ENCODE data around the gene HELT. TPM values are rescaled to one million over a fixed set of nuclear protein-coding genes. Genes with fewer than 3 reads are reported as not detected.

The HELT gene
- total and polyA plus RNA-seq, 2 donors (not counting 3 experiments of a cell fraction or from before 2014, with no cell fraction given), result not detected

DNA sequence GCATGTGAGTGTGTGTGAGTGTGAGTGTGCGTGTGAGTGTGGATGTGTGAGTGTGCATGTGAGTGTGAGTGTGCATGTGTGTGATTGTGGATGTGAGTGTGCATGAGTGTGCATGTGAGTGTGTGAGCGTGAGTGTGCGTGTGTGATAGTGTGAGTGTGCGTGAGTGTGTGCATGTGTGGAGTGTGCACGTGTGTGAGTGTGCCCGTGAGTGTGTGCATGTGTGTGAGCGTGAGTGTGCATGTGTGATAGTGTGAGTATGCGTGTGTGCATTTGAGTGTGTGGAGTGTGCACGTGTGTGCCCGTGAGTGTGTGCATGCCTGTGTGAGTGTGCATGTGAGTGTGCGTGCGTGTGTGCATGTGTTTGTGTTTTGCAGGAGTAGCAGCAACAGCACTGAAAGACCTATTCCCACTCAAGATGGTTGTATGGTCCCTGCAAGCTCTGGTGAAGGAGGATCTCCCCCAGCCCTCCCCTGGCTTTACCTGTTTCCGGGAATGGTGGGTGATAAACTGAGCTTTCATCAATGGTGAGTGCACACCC, 30.7 kb upstream of the HELT start:
- Histone ChIP-seq H3K4me1 (ENCODE audit: control insufficient read depth, extremely low read depth, insufficient read depth, low read length) (no peaks in the 10 kb centered on the region), H3K79me2 (ENCODE audit: control insufficient read depth, insufficient read depth, low read length) (no peaks in the 10 kb centered on the region), H4K20me1 (replicated peaks; ENCODE audit: control insufficient read depth, extremely low read depth, insufficient read depth, low read length) (no peaks in the 10 kb centered on the region), H3K9me3 (replicated peaks; ENCODE audit: control insufficient read depth, insufficient read depth, low read length) (no peaks in the 10 kb centered on the region), H3K36me3 (ENCODE audit: control insufficient read depth in 2 of 2, extremely low read depth in 1 of 2, insufficient read depth in 2 of 2, low read length in 2 of 2) (no peaks in the 10 kb centered on the region), H3K4me2 (ENCODE audit: insufficient read depth, low read length) (no peak overlapping the region), H3K27me3 (ENCODE audit: control insufficient read depth in 2 of 2, insufficient read depth in 2 of 2, low read length in 2 of 2) (peaks cover 0 to 1% of the 10 kb centered on the region in 2 experiments), H3K27ac (ENCODE audit: insufficient read depth, low read depth, low read length) (no peak overlapping the region), H3K4me3 (replicated peaks in 1 of 3; ENCODE audit: insufficient read depth in 1 of 3, low read depth in 1 of 3, low read length in 3 of 3) (no peak overlapping the region), H3K9ac (replicated peaks; ENCODE audit: extremely low read depth, insufficient read depth, low read length) (no peak overlapping the region), H2AFZ (ENCODE audit: low read depth, low read length) (no peak overlapping the region), H3K9me1 (replicated peaks; ENCODE audit: control insufficient read depth, extremely low read depth, insufficient read depth, low read length) (no peaks in the 10 kb centered on the region)
- DNase-seq (ENCODE audit: low read depth, low spot score), result no peak
- dilution Hi-C loops (cut with MboI; ENCODE audit: extremely low pct_ligation_motif_present, low sequenced_read_pairs), result no loop called here
- intact Hi-C loops (cut with micrococcal nuclease), result no loop called here
- no TSS peak for BruUV-seq (replicated peaks)
- CTCF ChIA-PET, result interaction anchor here (1.3 kb wide), 1 partner anchor 52 kb away, joined by 3 read pairs; no protein-coding TSS in a partner anchor
- FAIRE-seq, result no peak
- POLR2A ChIA-PET, result no interaction called here
- TF ChIP-seq GATA2 (IDR thresholded peaks at IDR 0.05; ENCODE audit: insufficient read depth, insufficient read length, low read depth, low read length) (no peak), JUN (IDR thresholded peaks at IDR 0.05; ENCODE audit: borderline replicate concordance, insufficient read depth, insufficient read length, low read depth) (no peak), MYC (IDR thresholded peaks at IDR 0.05; ENCODE audit: low read depth, low read length) (no peak), EZH2 (IDR thresholded peaks at IDR 0.05; ENCODE audit: borderline replicate concordance, low read depth, low read length, severe bottlenecking) (no peak), CTCF (IDR thresholded peaks at IDR 0.05; ENCODE audit: extremely low read depth in 1 of 2, insufficient read depth in 1 of 2, low read depth in 1 of 2, low read length in 2 of 2) (no peak), POLR2A (IDR thresholded peaks at IDR 0.05; ENCODE audit: low read depth, low read length) (no peak), FOS (IDR thresholded peaks at IDR 0.05; ENCODE audit: borderline replicate concordance, insufficient read depth, low read length) (no peak), POLR2AphosphoS5 (IDR thresholded peaks at IDR 0.05; ENCODE audit: insufficient read depth, low read depth, low read length) (no peak)
- TF ChIP-seq, protein P1, sequence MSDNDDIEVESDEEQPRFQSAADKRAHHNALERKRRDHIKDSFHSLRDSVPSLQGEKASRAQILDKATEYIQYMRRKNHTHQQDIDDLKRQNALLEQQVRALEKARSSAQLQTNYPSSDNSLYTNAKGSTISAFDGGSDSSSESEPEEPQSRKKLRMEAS (IDR thresholded peaks at IDR 0.05; ENCODE audit: insufficient read depth, insufficient read length), result no peak

Data from endothelial cell of umbilical vein (primary cell).